SU-DHL-6 (cell line): ENCODE results near the gene ZNF891.

Source experiments
- H2AFZ ChIP-seq: fragments of 200-600 bp; sonication (generic); 2 replicates; pipeline ENCODE4 v1.6.1; 2014; ENCODE audit warnings: low read depth, mild to moderate bottlenecking, moderate library complexity, mixed read lengths, antibody characterized with exemption, low read length; ENCODE audit not compliant: severe bottlenecking
- H3F3A ChIP-seq: fragments of 200-600 bp; shearing (Covaris generic); 2 replicates; pipeline ENCODE4 v1.6.0; 2016; ENCODE audit warnings: antibody characterized with exemption, mild to moderate bottlenecking; ENCODE audit not compliant: insufficient read depth
- H3K27ac ChIP-seq: fragments of 200-600 bp; sonication (generic); 2 replicates; pipeline ENCODE4 v1.5.1; 2016; ENCODE audit warnings: low read depth, mild to moderate bottlenecking, low read length, moderate library complexity, mixed read lengths
- H3K27me3 ChIP-seq: fragments of 200-600 bp; sonication (generic), shearing (Covaris generic); 2 replicates; pipeline ENCODE4 v1.6.0; 2014; ENCODE audit warnings: mild to moderate bottlenecking, low read length
- H3K36me3 ChIP-seq: fragments of 200-600 bp; sonication (generic); 2 replicates; pipeline ENCODE4 v1.6.1; 2014; ENCODE audit warnings: mild to moderate bottlenecking, low read length, mixed read lengths
- H3K4me2 ChIP-seq: fragments of 300-600, 200-600 bp; shearing (Covaris generic), sonication (generic); 2 replicates; pipeline ENCODE4 v1.6.0; 2014; ENCODE audit warnings: low read length, low read depth, mild to moderate bottlenecking; ENCODE audit not compliant: poor library complexity, severe bottlenecking
- H3K4me3 ChIP-seq: fragments of 200-600 bp; sonication (generic); 2 replicates; pipeline ENCODE4 v1.5.1; 2014; ENCODE audit warnings: antibody characterized with exemption, low read length, mild to moderate bottlenecking, mixed read lengths; ENCODE audit not compliant: insufficient read depth, poor library complexity, severe bottlenecking
- H3K79me2 ChIP-seq: fragments of 200-600 bp; sonication (generic); 2 replicates; pipeline ENCODE4 v1.6.1; 2014; ENCODE audit warnings: mild to moderate bottlenecking, low read length, moderate library complexity; ENCODE audit not compliant: insufficient read depth
- H3K9ac ChIP-seq: fragments of 200-600 bp; sonication (generic); 2 replicates; pipeline ENCODE4 v1.7.0; 2014; ENCODE audit warnings: mild to moderate bottlenecking, low read length
- H3K9me2 ChIP-seq: fragments of 200-600 bp; sonication (generic); replicated peaks from 2 replicates; pipeline ENCODE4 v1.6.1; 2014; ENCODE audit warnings: low read length; ENCODE audit not compliant: insufficient read depth
- H3K9me3 ChIP-seq: fragments of 200-600 bp; sonication (generic); 2 replicates; pipeline ENCODE4 v1.6.1; 2014; ENCODE audit warnings: low read length, mixed read lengths; ENCODE audit not compliant: insufficient read depth
- H4K20me1 ChIP-seq: fragments of 200-600 bp; sonication (generic); 2 replicates; pipeline ENCODE4 v1.6.1; 2014; ENCODE audit warnings: low read depth, mild to moderate bottlenecking, antibody characterized with exemption, low read length, moderate library complexity, mixed read lengths
- CTCF ChIP-seq: fragments of 200-600 bp; sonication (generic); IDR thresholded peaks from one replicate; pipeline ENCODE4 v1.5.1; 2017; ENCODE audit warnings: antibody characterized with exemption, mild to moderate bottlenecking, low read length, moderate library complexity; ENCODE audit not compliant: insufficient read depth, poor library complexity, severe bottlenecking
- EZH2phosphoT487 ChIP-seq: fragments of 200-600 bp; sonication (generic), shearing (Covaris generic); conservative IDR thresholded peaks from 2 replicates; pipeline ENCODE4 v1.6.1; 2018; ENCODE audit warnings: mild to moderate bottlenecking, antibody characterized with exemption, low read length, moderate library complexity, mixed read lengths

Gene ZNF891

GRCh38 chr12:133130038-133130807, at the start of gene ZNF891, which contains the start of gene ZNF10:
ZNF891 (minus strand) TSS chr12:133130274; CDS start chr12:133121918, 8,356 bp downstream.
ZNF10 (plus strand) TSS chr12:133130627; CDS start chr12:133144493, 13,866 bp downstream.
- Histone ChIP-seq H3F3A (peaks cover 14% of the 10 kb centered on the region), H2AFZ (peak within 1 kb of the TSS; percentile 93), H3K27ac (peak within 1 kb of the TSS; percentile 79), H3K9ac (peak within 1 kb of the TSS; percentile 73), H4K20me1 (no peaks in the 10 kb centered on the region), H3K79me2 (peaks cover 21% of the 10 kb centered on the region), H3K4me3 (peak within 1 kb of the TSS; percentile 74), H3K36me3 (peaks cover 60% of the 10 kb centered on the region), H3K9me2 (no peaks in the 10 kb centered on the region), H3K27me3 (no peaks in the 10 kb centered on the region), H3K9me3 (peaks cover 35% of the 10 kb centered on the region), H3K4me2 (peak within 1 kb of the TSS; percentile 85)
- TF ChIP-seq EZH2phosphoT487, result no peak
- TF ChIP-seq CTCF, result no peak

- TF ChIP-seq EZH2phosphoT487 (no peak), CTCF (no peak)
- Histone ChIP-seq H3K27me3 (no peaks in the 10 kb centered on the region; the same call in 1 of the 2 replicates), H2AFZ (no peak overlapping the region), H3K9me2 (no peaks in the 10 kb centered on the region), H3K79me2 (no peaks in the 10 kb centered on the region), H3K4me3 (no peak overlapping the region), H3F3A (no peaks in the 10 kb centered on the region), H3K27ac (no peak overlapping the region), H3K9ac (no peak overlapping the region), H3K36me3 (no peaks in the 10 kb centered on the region), H3K9me3 (peaks cover 48% of the 10 kb centered on the region; the same call in 1 of the 2 replicates), H4K20me1 (no peaks in the 10 kb centered on the region), H3K4me2 (no peak overlapping the region)
Measured at GRCh38 chr12:133174901-133175300, 44.8 kb upstream of the ZNF891 start.

- H3K36me3 ChIP-seq, result no peaks in the 10 kb centered on the region
- TF ChIP-seq EZH2phosphoT487 (no peak), CTCF (no peak)
- no peaks in the 10 kb centered on the region for H3K79me2 ChIP-seq
- H3K9ac ChIP-seq, result no peak overlapping the region
- H3K27me3 ChIP-seq, result no peaks in the 10 kb centered on the region; the same call in 1 of the 2 replicates
- no peaks in the 10 kb centered on the region for H3F3A ChIP-seq
- H4K20me1 ChIP-seq, result no peaks in the 10 kb centered on the region
- H3K9me2 ChIP-seq, result no peaks in the 10 kb centered on the region
- H3K9me3 ChIP-seq, result peaks cover 52% of the 10 kb centered on the region; the same call in 1 of the 2 replicates
- H3K4me3 ChIP-seq, result no peak overlapping the region
- H3K27ac ChIP-seq, result no peak overlapping the region
- no peak overlapping the region for H2AFZ ChIP-seq
- H3K4me2 ChIP-seq, result no peak overlapping the region
Measured at GRCh38 chr12:133172491-133172890, 42.4 kb upstream of the ZNF891 start.
